Measurements from ENCODE around the gene CLIC4. TPM values are rescaled to one million over a fixed set of nuclear protein-coding genes. Genes with fewer than 3 reads are reported as not detected.
"Not testable (repeated sequence)": the region's sequence is repeated elsewhere in the genome, so short reads cannot be mapped to it uniquely, and the experiment has no call there.

The CLIC4 gene
- total and polyA plus RNA-seq, 8 donors = 12.0 to 86.7 (median 24.8) TPM

DNA sequence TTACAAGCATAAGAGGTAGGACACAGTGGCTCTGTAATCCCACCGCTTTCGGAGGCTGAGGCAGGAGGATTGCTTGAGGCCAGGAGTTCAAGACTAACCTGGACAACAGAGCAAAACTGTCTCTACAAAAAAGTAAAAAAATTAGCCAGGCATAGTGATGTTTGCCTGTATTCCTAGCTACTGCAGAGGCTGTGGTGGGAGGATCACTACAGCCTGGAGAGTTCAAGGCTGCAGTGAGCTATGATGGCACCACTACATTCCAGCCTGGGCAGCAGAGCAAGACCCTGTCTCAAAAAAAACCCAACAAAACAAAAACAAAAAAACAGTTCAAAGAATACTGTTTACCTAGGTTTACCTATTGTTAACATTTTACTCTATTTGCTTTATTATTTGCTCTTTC, 37.4 kb downstream of the CLIC4 start:
- TF ChIP-seq CTCF (IDR thresholded peaks at IDR 0.05) = no peak
- no peak for FAIRE-seq
- no peak overlapping the region for H3K27ac ChIP-seq
- H3K27me3 ChIP-seq = no peaks in the 10 kb centered on the region
- H3K36me3 ChIP-seq = no peaks in the 10 kb centered on the region
- 99 to 100% methylated on average over 2 of the region's 2 CpGs for WGBS, 2 donors
- no peak for ATAC-seq
- peaks cover 0 to 16% (median 16%) of the 10 kb centered on the region in 3 donors for H3K4me1 ChIP-seq
- no peak overlapping the region for H3K4me3 ChIP-seq
- no peaks in the 10 kb centered on the region for H3K9me3 ChIP-seq
- intact Hi-C loops (cut with DNase I) = no loop called here
- no peak for DNase-seq

- no peak for TF ChIP-seq CTCF (IDR thresholded peaks at IDR 0.05)
- intact Hi-C loops (cut with DNase I) = no loop called here
Observed at GRCh38 chr1:24783713-24784112, 38.5 kb downstream of the CLIC4 start.

DNA sequence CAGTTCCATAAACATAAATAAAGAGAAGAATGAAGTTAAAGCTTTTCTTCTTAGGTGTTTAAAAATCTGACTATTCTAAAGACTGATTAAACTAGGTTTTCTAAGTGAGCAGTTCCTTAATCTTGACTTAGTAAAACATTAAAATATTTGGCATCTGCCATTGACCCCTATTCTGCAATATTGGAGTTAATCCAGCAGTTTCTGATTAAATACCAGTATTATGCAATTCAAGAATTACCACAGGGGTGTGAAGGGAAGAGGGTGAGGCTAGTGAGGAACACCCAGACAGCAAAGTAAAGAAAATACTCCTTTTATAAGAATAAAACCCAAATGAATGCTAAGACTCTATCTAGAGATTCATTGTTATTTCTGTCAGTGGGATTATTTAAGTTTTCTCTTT, 40.9 kb downstream of the CLIC4 start:
- H3K27ac ChIP-seq = peak overlapping the region in 2 of 4 donors; percentile 28 to 50
- TF ChIP-seq CTCF (IDR thresholded peaks at IDR 0.05) = no peak
- no peak for DNase-seq
- H3K27me3 ChIP-seq = no peaks in the 10 kb centered on the region
- peaks cover 0 to 16% (median 16%) of the 10 kb centered on the region in 3 donors for H3K4me1 ChIP-seq
- no peak overlapping the region for H3K4me3 ChIP-seq
- FAIRE-seq = no peak
- peak; percentile 90 to 95 (median 92) for ATAC-seq
- no peaks in the 10 kb centered on the region for H3K36me3 ChIP-seq
- H3K9me3 ChIP-seq = no peaks in the 10 kb centered on the region
- intact Hi-C loops (cut with DNase I) = no loop called here

More at GRCh38 chr1:24783713-24784112, 38.5 kb downstream of the CLIC4 start:
- no peaks in the 10 kb centered on the region for H3K36me3 ChIP-seq
- no peaks in the 10 kb centered on the region for H3K9me3 ChIP-seq
- no peak for DNase-seq
- H3K4me3 ChIP-seq = no peak overlapping the region
- H3K27ac ChIP-seq = no peak overlapping the region
- no peak for FAIRE-seq
- 39 to 49% methylated on average over 1 of the region's 1 CpG for WGBS, 2 donors
- H3K4me1 ChIP-seq = peaks cover 0 to 16% (median 16%) of the 10 kb centered on the region in 3 donors
- no peaks in the 10 kb centered on the region for H3K27me3 ChIP-seq
- no peak for ATAC-seq

DNA sequence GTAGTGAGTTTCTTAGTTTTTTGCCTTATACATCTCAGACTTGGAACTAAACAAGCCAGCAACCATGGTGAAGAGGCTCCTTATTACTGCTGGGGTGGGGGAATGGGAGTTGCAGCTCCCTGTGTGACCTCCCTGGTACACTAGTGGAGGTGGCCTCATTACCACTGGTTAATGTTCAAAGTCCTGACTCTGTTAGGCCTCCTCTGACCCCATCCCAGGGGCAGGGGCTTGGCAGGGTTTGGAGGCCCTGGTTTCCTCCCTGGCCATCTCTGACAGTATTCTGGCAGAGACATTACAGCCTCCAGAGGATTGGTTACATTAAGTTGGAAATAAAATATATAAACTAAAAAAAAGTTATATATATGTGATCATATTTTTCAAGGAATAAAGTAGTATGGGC, 45.2 kb downstream of the CLIC4 start:
- DNase-seq (no peak), ATAC-seq (no peak), FAIRE-seq (no peak)
- no peaks in the 10 kb centered on the region for H3K27me3 ChIP-seq
- H3K9me3 ChIP-seq = no peaks in the 10 kb centered on the region
- no peak for TF ChIP-seq CTCF (IDR thresholded peaks at IDR 0.05)
- intact Hi-C loops (cut with DNase I) = no loop called here
- H3K27ac ChIP-seq = no peak overlapping the region
- no peaks in the 10 kb centered on the region for H3K36me3 ChIP-seq
- H3K4me1 ChIP-seq = peaks cover 0 to 12% (median 5%) of the 10 kb centered on the region in 3 donors
- H3K4me3 ChIP-seq = no peak overlapping the region

DNA sequence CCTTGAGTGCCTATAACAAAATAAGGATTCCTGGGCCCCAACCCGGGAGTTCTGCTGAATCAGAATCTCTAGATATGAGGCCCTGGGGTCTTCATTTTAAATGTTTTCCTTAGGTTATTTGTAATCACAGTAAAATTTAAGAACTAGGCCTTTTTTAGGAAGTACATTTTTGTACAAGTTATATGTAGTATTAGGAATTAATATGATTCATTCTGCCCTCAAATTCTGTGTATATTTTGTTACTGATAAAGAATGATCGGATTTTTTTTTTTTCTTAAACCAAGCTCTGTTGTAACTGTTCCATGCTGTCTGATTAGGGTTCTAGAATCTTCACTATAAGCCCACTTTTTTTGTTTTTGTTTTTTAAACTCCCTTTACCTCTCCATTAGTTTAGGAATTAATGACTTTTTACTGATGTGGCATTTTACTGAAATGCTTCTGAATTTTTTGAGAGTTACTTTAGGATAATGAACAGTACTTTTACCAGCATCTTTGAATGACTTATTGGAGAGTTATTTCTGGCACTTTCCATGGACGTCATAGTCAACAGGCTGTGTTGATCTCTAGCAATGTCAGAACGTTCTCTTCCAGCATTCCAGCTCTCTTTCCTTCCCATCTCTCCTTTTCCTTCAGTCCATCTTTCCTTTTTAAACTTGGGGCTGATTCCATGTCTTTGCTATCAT, 48.3 kb downstream of the CLIC4 start:
- no peaks in the 10 kb centered on the region for H3K9me3 ChIP-seq
- H3K27ac ChIP-seq = no peak overlapping the region
- H3K4me3 ChIP-seq = no peak overlapping the region
- no peaks in the 10 kb centered on the region for H3K4me1 ChIP-seq
- no peaks in the 10 kb centered on the region for H3K27me3 ChIP-seq
- intact Hi-C loops (cut with DNase I) = no loop called here
- no peak for TF ChIP-seq CTCF (IDR thresholded peaks at IDR 0.05)
- ATAC-seq (peak in 1 of 4 donors; percentile 18), DNase-seq (no peak), FAIRE-seq (no peak)
- 41 to 50% methylated on average over 4 of the region's 4 CpGs for WGBS, 2 donors
- no peaks in the 10 kb centered on the region for H3K36me3 ChIP-seq

DNA sequence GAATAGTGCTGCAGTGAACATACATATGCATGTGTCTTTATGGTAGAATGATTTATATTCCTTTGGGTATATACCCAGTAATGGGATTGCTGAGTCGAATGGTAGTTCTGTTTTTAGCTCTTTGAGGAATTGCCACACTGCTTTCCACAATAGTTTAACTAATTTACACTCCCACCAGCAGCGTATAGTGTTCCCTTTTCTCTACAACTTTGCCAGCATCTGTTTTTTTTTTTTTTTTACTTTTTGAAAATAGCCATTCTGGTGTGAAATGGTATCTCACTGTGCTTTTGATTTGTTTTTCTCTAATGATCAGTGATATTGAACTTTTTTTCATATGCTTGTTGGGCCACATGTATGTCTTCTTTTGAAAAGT, 48.9 kb downstream of the CLIC4 start:
- DNase-seq; ATAC-seq; H3K4me3 ChIP-seq; H3K27ac ChIP-seq; H3K9me3 ChIP-seq; intact Hi-C loops (cut with DNase I); H3K27me3 ChIP-seq; H3K36me3 ChIP-seq; FAIRE-seq; H3K4me1 ChIP-seq: not testable (repeated sequence)
- 86 to 89% methylated on average over 2 of the region's 2 CpGs for WGBS, 2 donors

Data from pancreas (tissue), 10 donors.